K562 (cell line): ENCODE data around the gene DOP1A. TPM values are rescaled to one million over a fixed set of nuclear protein-coding genes. Genes with fewer than 3 reads are reported as not detected.

Source experiments
- BMI1 ChIP-seq: fragments of 150-350 bp; IDR thresholded peaks from 2 replicates; pipeline ENCODE4 v1.6.1; 2014; ENCODE audit warnings: low read length
- ELF1 ChIP-seq: fragments of 200-800 bp; sonication (Bioruptor generic); IDR thresholded peaks from 2 replicates; pipeline ENCODE4 v1.6.1; 2016; ENCODE audit warnings: missing genetic modification characterization, missing compliant biosample characterization
- FOXJ3 ChIP-seq: sonication (generic); formaldehyde crosslinking; IDR thresholded peaks from 2 replicates; pipeline ENCODE4 v1.4.0; 2020; ENCODE audit warnings: mild to moderate bottlenecking, missing genetic modification reagents
- HDAC1 ChIP-seq, 2 experiments: fragments of 450-650 bp; IDR thresholded peaks; 2 replicates each; pipeline ENCODE4 v1.6.1; 2016 to 2017; ENCODE audit warnings: inconsistent platforms in 1 of 2, mild to moderate bottlenecking in 1 of 2, moderate library complexity in 1 of 2
- HDAC8 ChIP-seq: fragments of 450-650 bp; IDR thresholded peaks from 2 replicates; pipeline ENCODE4 v1.6.1; 2016; ENCODE audit warnings: mild to moderate bottlenecking, missing genetic modification characterization, moderate library complexity, missing compliant biosample characterization
- HNRNPL ChIP-seq: fragments of 200-400 bp; formaldehyde crosslinking; IDR thresholded peaks from 2 replicates; pipeline ENCODE4 v1.6.1; 2017; ENCODE audit warnings: low read depth, mild to moderate bottlenecking, low read length
- LCOR ChIP-seq: sonication (generic); formaldehyde crosslinking; IDR thresholded peaks from 2 replicates; pipeline ENCODE4 v1.8.0; 2022; ENCODE audit warnings: mild to moderate bottlenecking, missing genetic modification reagents
- NFXL1 ChIP-seq: fragments of 450-650 bp; formaldehyde crosslinking; IDR thresholded peaks from 2 replicates; pipeline ENCODE4 v1.4.0; 2021; ENCODE audit warnings: mild to moderate bottlenecking
- NR2C2 ChIP-seq, 2 experiments: fragments of 200-800 bp in 1 of 2; sonication (Bioruptor generic) in 1 of 2; sonication (generic) in 1 of 2; formaldehyde crosslinking in 1 of 2; IDR thresholded peaks; 2 replicates each; pipeline versions ENCODE4 v1.6.1 to v1.8.0; 2016 to 2022; ENCODE audit warnings: mild to moderate bottlenecking in 1 of 2, missing compliant biosample characterization in 1 of 2, missing genetic modification characterization in 1 of 2, missing genetic modification reagents in 1 of 2
- NR2F6 ChIP-seq: fragments of 450-650 bp; formaldehyde crosslinking; IDR thresholded peaks from 2 replicates; pipeline ENCODE4 v1.4.0; 2020; ENCODE audit warnings: mild to moderate bottlenecking
- NR3C1 ChIP-seq: sonication (generic); formaldehyde crosslinking; IDR thresholded peaks from 2 replicates; pipeline ENCODE4 v1.8.1; 2022; ENCODE audit warnings: missing genetic modification reagents
- RB1 ChIP-seq: fragments of 450-650 bp; IDR thresholded peaks from 2 replicates; pipeline ENCODE4 v1.6.1; 2017; ENCODE audit warnings: low read depth, mild to moderate bottlenecking
- SMARCE1 ChIP-seq: fragments of 450-650 bp; IDR thresholded peaks from 2 replicates; pipeline ENCODE4 v1.7.1; 2016; ENCODE audit warnings: mild to moderate bottlenecking
- SRF ChIP-seq, 2 experiments: fragments of 250-450, 450-650 bp in 1 of 2; sonication (Bioruptor Pico) in 1 of 2; sonication (generic) in 1 of 2; formaldehyde crosslinking; IDR thresholded peaks; 2 replicates each; pipeline versions ENCODE4 v1.5.0 to v1.5.1; 2020 to 2022; ENCODE audit warnings: mild to moderate bottlenecking in 1 of 2, missing genetic modification reagents in 1 of 2
- SRSF1 ChIP-seq: fragments of 200-400 bp; formaldehyde crosslinking; IDR thresholded peaks from 2 replicates; pipeline ENCODE4 v1.6.1; 2017; ENCODE audit warnings: mild to moderate bottlenecking, low read depth, low read length, moderate library complexity
- TAL1 ChIP-seq: fragments of 450-650 bp; IDR thresholded peaks from 2 replicates; pipeline ENCODE4 v1.6.1; 2016; ENCODE audit warnings: mild to moderate bottlenecking
- ZNF184 ChIP-seq: sonication (generic); formaldehyde crosslinking; IDR thresholded peaks from 2 replicates; pipeline ENCODE4 v1.5.0; 2020; ENCODE audit warnings: missing genetic modification reagents
- ZNF75A ChIP-seq: fragments of 450-650 bp; formaldehyde crosslinking; IDR thresholded peaks from 2 replicates; pipeline ENCODE4 v1.4.0; 2020; ENCODE audit warnings: mild to moderate bottlenecking
- polyA plus RNA-seq, 8 experiments: library from polyadenylated mRNA; depleted of rRNA in 4 of 8; stranded (reverse) in 5 of 8; unstranded in 3 of 8; fragments of >200 nt; fragmentation: Nextera tagmentation in 2 of 8; fragmentation: Illumina TruSeq in 1 of 8; extraction: Ambion mirVana in 2 of 8; extraction: Trizol in 1 of 8; gene quantifications; 2 replicates each; pipeline versions ENCODE4 v1.2.1 to v1.2.3, GENCODE V29; 2011 to 2014; ENCODE audit warnings: inconsistent platforms in 1 of 8, missing spikeins in 1 of 8
- total RNA-seq, 7 experiments: library from RNA; depleted of rRNA in 6 of 7; stranded (reverse); fragments of >200 nt in 6 of 7; fragmentation: Illumina TruSeq in 2 of 7; extraction: Trizol in 2 of 7; gene quantifications; 2 replicates each; pipeline versions ENCODE4 v1.2.1 to v1.2.3, GENCODE V29; 2011 to 2021; ENCODE audit warnings: low replicate concordance in 1 of 7
- TF ChIP-seq, protein P1 (sequence below): fragments of 250-450 bp; sonication (Bioruptor Pico); IDR thresholded peaks from 2 replicates; pipeline ENCODE4 v1.5.1; 2021; ENCODE audit warnings: mild to moderate bottlenecking
- TF ChIP-seq, protein P2 (sequence below): sonication (generic); formaldehyde crosslinking; IDR thresholded peaks from 2 replicates; pipeline ENCODE4 v1.8.0; 2022; ENCODE audit warnings: mild to moderate bottlenecking, missing genetic modification reagents
- TF ChIP-seq, protein P3 (sequence below): IDR thresholded peaks from 2 replicates; pipeline ENCODE4 v1.6.1; 2014; ENCODE audit warnings: antibody characterized with exemption
- TF ChIP-seq, protein P4 (sequence below): fragments of 200-800 bp; sonication (Bioruptor generic); IDR thresholded peaks from 2 replicates; pipeline ENCODE4 v1.6.1; 2017; ENCODE audit warnings: missing genetic modification characterization, missing compliant biosample characterization

DOP1A gene
- total and polyA plus RNA-seq, 9 of the 15 experiments (the other 6 are each of a cell fraction or from before 2014, with no cell fraction given): 0.75 to 10.5 (median 4.4) TPM

DNA sequence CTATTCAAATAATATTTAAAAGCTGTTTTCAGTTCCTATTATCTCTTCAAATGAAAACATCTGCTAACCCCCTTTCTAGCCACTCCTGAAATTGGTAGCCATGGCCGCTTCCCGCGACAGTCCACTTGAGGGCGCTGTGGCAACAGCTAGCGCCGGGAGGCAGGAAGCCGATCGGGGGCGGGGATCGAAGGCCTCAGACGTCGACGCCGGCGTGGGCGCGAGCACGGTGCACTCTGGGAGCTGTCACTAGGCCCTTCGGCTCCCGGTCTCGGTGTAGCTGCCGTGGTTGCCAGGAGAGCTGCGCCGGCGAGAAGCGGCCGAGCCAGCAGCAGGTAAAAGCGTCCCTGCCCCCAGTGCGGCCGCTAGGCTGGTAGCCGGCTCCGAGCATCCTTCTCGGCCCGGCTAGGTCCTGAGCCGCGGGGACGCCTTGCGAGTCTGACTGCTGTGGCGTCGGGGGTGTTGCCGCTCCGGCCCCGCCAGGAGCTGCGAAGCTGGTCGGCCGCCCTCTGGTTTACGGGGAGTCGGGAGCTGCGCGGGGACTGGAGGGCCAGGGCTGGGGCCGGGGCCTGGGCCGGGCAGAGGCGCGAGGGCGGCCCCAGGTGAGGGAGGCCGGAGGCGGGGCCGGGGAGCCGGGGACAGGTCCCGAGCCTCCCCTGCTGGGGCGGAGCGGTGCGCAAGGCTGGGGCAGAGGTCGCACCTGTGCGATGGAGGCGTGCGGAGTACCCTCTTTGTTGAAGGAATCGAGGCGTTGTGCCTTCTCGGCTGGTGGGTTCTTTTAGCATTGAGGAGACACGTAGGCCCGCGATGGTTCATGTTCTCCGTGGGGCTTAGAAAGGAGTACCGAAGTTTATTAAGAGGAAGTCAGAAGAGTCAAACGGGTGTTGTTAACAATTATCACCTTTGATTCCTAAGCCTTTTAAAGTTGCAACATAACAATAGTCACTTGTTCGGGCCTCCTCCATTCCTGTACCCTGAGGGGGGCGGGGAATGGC, at the start of gene DOP1A (continued):
- TF ChIP-seq, protein P1, sequence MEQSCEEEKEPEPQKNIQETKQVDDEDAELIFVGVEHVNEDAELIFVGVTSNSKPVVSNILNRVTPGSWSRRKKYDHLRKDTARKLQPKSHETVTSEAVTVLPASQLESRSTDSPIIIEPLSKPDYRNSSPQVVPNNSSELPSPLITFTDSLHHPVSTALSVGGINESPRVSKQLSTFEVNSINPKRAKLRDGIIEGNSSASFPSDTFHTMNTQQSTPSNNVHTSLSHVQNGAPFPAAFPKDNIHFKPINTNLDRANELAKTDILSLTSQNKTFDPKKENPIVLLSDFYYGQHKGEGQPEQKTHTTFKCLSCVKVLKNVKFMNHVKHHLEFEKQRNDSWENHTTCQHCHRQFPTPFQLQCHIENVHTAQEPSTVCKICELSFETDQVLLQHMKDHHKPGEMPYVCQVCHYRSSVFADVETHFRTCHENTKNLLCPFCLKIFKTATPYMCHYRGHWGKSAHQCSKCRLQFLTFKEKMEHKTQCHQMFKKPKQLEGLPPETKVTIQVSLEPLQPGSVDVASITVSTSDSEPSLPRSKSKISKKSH (CRISPR knock-in tag): no peak
- TF ChIP-seq FOXJ3 (CRISPR knock-in tag) (no peak), SRF (CRISPR knock-in tag; IDR thresholded peaks at IDR 0.05) (peak in 1 of 2 experiments; percentile 62; a peak in 1 of 4 replicates), LCOR (CRISPR knock-in tag) (peak; percentile 88), ZNF184 (CRISPR knock-in tag) (no peak), NFXL1 (CRISPR knock-in tag) (no peak), ELF1 (peak; percentile 74), HDAC1 (IDR thresholded peaks at IDR 0.05) (peak in 1 of 2 experiments; percentile 97; a peak in 2 of 4 replicates), SRSF1 (no peak), ZNF75A (CRISPR knock-in tag) (no peak), NR2F6 (no peak), RB1 (peak; percentile 81), BMI1 (no peak), HNRNPL (0 out of 2 replicates have a peak, but pooled peaks have one; percentile 25), NR3C1 (CRISPR knock-in tag) (no peak), SMARCE1 (no peak), TAL1 (no peak), NR2C2 (CRISPR knock-in tag; IDR thresholded peaks at IDR 0.05) (no peak), NR2C2 (tag; IDR thresholded peaks at IDR 0.05) (peak; percentile 45), HDAC8 (no peak)
- TF ChIP-seq, protein P2, sequence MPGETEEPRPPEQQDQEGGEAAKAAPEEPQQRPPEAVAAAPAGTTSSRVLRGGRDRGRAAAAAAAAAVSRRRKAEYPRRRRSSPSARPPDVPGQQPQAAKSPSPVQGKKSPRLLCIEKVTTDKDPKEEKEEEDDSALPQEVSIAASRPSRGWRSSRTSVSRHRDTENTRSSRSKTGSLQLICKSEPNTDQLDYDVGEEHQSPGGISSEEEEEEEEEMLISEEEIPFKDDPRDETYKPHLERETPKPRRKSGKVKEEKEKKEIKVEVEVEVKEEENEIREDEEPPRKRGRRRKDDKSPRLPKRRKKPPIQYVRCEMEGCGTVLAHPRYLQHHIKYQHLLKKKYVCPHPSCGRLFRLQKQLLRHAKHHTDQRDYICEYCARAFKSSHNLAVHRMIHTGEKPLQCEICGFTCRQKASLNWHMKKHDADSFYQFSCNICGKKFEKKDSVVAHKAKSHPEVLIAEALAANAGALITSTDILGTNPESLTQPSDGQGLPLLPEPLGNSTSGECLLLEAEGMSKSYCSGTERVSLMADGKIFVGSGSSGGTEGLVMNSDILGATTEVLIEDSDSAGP (CRISPR knock-in tag): no peak
- TF ChIP-seq, protein P3, sequence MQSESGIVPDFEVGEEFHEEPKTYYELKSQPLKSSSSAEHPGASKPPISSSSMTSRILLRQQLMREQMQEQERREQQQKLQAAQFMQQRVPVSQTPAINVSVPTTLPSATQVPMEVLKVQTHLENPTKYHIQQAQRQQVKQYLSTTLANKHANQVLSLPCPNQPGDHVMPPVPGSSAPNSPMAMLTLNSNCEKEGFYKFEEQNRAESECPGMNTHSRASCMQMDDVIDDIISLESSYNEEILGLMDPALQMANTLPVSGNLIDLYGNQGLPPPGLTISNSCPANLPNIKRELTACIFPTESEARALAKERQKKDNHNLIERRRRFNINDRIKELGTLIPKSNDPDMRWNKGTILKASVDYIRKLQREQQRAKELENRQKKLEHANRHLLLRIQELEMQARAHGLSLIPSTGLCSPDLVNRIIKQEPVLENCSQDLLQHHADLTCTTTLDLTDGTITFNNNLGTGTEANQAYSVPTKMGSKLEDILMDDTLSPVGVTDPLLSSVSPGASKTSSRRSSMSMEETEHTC: no peak
- TF ChIP-seq, protein P4, sequence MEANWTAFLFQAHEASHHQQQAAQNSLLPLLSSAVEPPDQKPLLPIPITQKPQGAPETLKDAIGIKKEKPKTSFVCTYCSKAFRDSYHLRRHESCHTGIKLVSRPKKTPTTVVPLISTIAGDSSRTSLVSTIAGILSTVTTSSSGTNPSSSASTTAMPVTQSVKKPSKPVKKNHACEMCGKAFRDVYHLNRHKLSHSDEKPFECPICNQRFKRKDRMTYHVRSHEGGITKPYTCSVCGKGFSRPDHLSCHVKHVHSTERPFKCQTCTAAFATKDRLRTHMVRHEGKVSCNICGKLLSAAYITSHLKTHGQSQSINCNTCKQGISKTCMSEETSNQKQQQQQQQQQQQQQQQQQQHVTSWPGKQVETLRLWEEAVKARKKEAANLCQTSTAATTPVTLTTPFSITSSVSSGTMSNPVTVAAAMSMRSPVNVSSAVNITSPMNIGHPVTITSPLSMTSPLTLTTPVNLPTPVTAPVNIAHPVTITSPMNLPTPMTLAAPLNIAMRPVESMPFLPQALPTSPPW (CRISPR knock-in tag): peak; percentile 47; the same call in 1 of the 2 replicates
